Activated CD4-positive, alpha-beta T cell treated with anti-CD3 and anti-CD28 coated beads, Interleukin-2, amount 10 ng/mL, durations not matched to agents 7 days and 5 days (primary cell): Measurements from ENCODE around the gene CAPZB. TPM values are rescaled to one million over a fixed set of nuclear protein-coding genes. Genes with fewer than 3 reads are reported as not detected.

Source experiments
- CTCF ChIA-PET: fragments of 350-600 bp; sonication (Branson Sonifier 250); formaldehyde crosslinking; loops from one replicate; lab custom pipeline; 2021; ENCODE audit warnings: antibody characterized with exemption; lab: Charles Lee
- POLR2A ChIA-PET: fragments of 350-600 bp; sonication (Branson Sonifier 250); formaldehyde crosslinking; loops from one replicate; lab custom pipeline; 2021; ENCODE audit warnings: antibody characterized with exemption; lab: Charles Lee
- DNase-seq: peaks from one replicate; pipeline ENCODE4 v3.0.0-alpha.2; 2020
- H3K27ac Mint-ChIP-seq: one replicate; pipeline ENCODE4 v1.8.0; 2021; ENCODE audit warnings: mild to moderate bottlenecking, moderate library complexity, mixed read lengths
- H3K27me3 Mint-ChIP-seq: one replicate; pipeline ENCODE4 v1.8.0; 2021; ENCODE audit warnings: mixed read lengths
- H3K36me3 Mint-ChIP-seq: one replicate; pipeline ENCODE4 v1.8.0; 2021; ENCODE audit warnings: low read depth, mixed read lengths
- H3K4me1 Mint-ChIP-seq: one replicate; pipeline ENCODE4 v1.8.0; 2021; ENCODE audit warnings: mixed read lengths
- H3K4me3 Mint-ChIP-seq: one replicate; pipeline ENCODE4 v1.8.0; 2021; ENCODE audit warnings: mild to moderate bottlenecking, moderate library complexity, mixed read lengths
- H3K9me3 Mint-ChIP-seq: one replicate; pipeline ENCODE4 v1.8.0; 2021; ENCODE audit warnings: mixed read lengths
- total RNA-seq, 2 experiments: library from RNA; stranded (reverse); gene quantifications; one replicate each; pipeline ENCODE4 v1.2.3, GENCODE V29; 2021

CAPZB gene
- total RNA-seq, 2 experiments from 2014 or later: 529 to 567 TPM

DNA sequence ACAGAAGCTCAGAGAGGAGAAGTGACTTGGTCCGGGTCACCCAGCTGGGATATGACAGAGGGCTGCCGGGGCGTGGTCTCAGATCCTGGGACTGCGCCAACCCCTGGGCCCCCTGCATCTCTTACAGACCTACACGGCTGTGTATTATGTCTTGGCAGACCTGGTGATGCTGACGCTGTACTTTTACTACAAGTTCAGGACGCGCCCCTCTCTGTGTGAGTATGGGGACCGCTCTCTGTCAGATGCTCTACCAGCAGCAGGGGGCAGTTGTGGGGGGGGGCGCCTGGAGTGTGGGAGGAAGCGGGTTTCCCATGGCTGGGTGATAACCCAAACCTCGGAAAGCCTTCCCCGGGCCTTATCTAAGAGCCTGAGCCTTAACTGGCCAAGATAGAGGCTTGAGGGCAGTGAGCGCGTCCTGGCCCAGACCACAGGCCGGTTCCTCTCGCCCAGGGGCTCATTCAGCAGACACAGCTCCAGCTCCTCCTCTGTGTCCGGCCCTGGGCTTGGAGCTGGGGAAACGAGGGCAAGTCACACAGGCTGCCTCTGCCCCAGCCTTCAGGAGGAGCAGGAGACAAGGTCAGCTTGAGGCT lies 159.9 kb downstream of the CAPZB start:
- no peak for DNase-seq
- Mint-ChIP-seq H3K36me3 (no peaks in the 10 kb centered on the region), H3K27ac (no peak overlapping the region), H3K4me1 (no peaks in the 10 kb centered on the region), H3K4me3 (no peak overlapping the region), H3K27me3 (no peaks in the 10 kb centered on the region), H3K9me3 (no peaks in the 10 kb centered on the region)
- POLR2A ChIA-PET: no interaction called here
- CTCF ChIA-PET: no interaction called here

DNA sequence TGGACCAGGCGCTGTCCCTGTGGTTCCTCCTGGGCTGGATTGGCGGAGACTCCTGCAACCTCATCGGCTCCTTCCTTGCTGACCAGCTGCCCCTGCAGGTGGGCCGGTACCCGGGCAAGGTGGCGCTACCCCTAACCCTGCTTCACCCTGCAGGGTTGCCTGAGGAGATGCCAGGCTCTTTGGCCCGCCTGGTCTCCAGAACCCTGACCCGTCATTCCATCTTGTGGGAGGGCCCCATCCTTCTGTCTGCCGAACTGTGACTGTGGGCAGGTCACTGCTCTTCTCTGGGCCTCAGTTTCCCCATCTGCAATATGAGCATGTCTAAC lies 160.7 kb downstream of the CAPZB start:
- ChIA-PET CTCF (no interaction called here), POLR2A (no interaction called here)
- no peaks in the 10 kb centered on the region for H3K4me1 Mint-ChIP-seq
- no peak overlapping the region for H3K27ac Mint-ChIP-seq
- H3K4me3 Mint-ChIP-seq: no peak overlapping the region
- no peak for DNase-seq
- H3K9me3 Mint-ChIP-seq: no peaks in the 10 kb centered on the region
- H3K27me3 Mint-ChIP-seq: no peaks in the 10 kb centered on the region
- H3K36me3 Mint-ChIP-seq: no peaks in the 10 kb centered on the region

DNA sequence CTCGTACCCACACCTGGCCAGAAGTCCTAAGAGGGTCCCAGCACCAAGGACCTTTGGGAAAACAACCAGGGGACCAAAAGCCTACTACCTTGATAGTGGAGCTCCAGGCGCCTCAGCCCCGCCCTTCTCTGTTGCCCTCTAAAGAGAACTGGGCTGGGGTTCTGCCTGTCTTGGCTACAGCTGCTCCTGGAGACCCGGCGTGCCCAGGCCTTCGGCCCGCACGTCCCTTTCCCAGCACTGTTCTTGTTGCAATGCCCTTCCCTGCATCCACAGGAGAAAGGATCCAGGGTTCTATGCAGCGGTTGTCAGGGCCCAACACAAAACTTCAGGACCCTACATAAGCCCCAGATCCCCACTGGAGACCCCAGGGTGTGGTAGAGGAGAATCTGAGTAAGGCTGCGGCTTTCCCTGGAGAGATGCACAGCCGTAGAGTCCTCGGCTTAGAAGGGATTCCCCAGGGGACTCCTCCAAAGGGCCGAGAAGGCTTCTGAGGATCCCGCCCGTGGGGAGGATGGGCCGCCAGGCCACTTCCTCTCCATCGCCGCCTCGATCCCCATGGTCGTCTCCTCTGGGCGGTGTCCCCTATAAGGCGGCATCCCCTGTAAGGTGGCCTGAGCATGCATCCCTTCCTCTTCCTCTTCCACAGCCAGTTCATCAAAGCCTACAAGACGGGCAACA lies 161.2 kb downstream of the CAPZB start:
- no peak for DNase-seq
- Mint-ChIP-seq H3K27me3 (no peaks in the 10 kb centered on the region), H3K27ac (no peak overlapping the region), H3K9me3 (no peaks in the 10 kb centered on the region), H3K4me1 (no peaks in the 10 kb centered on the region), H3K36me3 (no peaks in the 10 kb centered on the region), H3K4me3 (no peak overlapping the region)
- ChIA-PET POLR2A (no interaction called here), CTCF (interaction anchor here (0.5 kb wide), 1 partner anchor 179 kb away, joined by 4 read pairs; no protein-coding TSS in a partner anchor)

- no peak for DNase-seq
- H3K27me3 Mint-ChIP-seq: no peaks in the 10 kb centered on the region
- no peaks in the 10 kb centered on the region for H3K4me1 Mint-ChIP-seq
- ChIA-PET CTCF (no interaction called here), POLR2A (no interaction called here)
- no peaks in the 10 kb centered on the region for H3K36me3 Mint-ChIP-seq
- H3K4me3 Mint-ChIP-seq: no peak overlapping the region
- H3K27ac Mint-ChIP-seq: no peak overlapping the region
- no peaks in the 10 kb centered on the region for H3K9me3 Mint-ChIP-seq
Measured at GRCh38 chr1:19322481-19322880, 162.9 kb downstream of the CAPZB start.

DNA sequence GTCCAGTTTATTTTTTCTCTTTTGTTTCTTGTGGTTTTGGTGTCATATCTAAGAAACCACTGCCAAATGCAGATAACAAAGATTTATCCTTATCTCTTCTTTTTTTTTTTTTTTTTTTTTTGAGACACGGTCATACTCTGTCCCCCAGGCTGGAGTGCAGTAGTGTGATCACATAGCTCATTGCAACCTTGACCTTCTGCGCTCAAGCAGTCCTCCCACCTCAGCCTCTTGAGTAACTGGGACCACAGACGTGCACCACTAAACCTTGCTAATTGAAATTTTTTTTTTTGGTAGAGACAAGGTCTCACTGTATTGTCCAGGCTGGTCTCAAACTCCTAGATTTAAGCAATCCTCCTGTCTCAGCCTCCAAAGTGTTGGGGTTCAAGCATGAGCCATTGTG lies 164.3 kb downstream of the CAPZB start:
- H3K27me3 Mint-ChIP-seq: no peaks in the 10 kb centered on the region
- POLR2A ChIA-PET: no interaction called here
- H3K36me3 Mint-ChIP-seq: no peaks in the 10 kb centered on the region

DNA sequence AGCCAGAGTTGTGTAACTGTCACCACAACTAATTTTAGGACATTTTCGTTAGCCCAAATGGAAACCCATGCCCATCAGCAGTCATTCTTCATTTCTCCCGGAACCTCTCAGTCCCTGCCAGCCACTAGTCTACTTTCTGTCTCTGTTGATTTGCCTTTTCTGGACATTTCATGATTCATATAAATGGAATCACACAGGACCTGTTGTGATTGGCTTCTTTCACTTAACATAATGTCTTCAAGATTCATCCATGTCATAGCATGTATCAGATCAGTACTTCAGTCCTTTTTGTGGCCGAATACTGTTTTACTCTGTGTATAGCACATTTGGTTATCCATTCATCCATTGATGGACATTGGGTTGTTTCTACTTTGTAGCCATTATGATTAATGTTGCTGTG lies 166.1 kb downstream of the CAPZB start:
- H3K36me3 Mint-ChIP-seq: no peaks in the 10 kb centered on the region
- ChIA-PET CTCF (no interaction called here), POLR2A (no interaction called here)
- DNase-seq: no peak
- H3K9me3 Mint-ChIP-seq: no peaks in the 10 kb centered on the region
- H3K4me1 Mint-ChIP-seq: peaks cover 14% of the 10 kb centered on the region
- H3K27me3 Mint-ChIP-seq: no peaks in the 10 kb centered on the region
- no peak overlapping the region for H3K27ac Mint-ChIP-seq
- H3K4me3 Mint-ChIP-seq: no peak overlapping the region

More for the DNA sequence above, 164.3 kb downstream of the CAPZB start:
- Mint-ChIP-seq H3K4me3 (no peak overlapping the region), H3K9me3 (no peaks in the 10 kb centered on the region), H3K27ac (no peak overlapping the region), H3K4me1 (peaks cover 1% of the 10 kb centered on the region)
- DNase-seq: no peak
- CTCF ChIA-PET: interaction anchor here (0.6 to 0.7 kb wide), 2 partner anchors 90 to 348 kb away, joined by 3 read pairs; no protein-coding TSS in a partner anchor

DNA sequence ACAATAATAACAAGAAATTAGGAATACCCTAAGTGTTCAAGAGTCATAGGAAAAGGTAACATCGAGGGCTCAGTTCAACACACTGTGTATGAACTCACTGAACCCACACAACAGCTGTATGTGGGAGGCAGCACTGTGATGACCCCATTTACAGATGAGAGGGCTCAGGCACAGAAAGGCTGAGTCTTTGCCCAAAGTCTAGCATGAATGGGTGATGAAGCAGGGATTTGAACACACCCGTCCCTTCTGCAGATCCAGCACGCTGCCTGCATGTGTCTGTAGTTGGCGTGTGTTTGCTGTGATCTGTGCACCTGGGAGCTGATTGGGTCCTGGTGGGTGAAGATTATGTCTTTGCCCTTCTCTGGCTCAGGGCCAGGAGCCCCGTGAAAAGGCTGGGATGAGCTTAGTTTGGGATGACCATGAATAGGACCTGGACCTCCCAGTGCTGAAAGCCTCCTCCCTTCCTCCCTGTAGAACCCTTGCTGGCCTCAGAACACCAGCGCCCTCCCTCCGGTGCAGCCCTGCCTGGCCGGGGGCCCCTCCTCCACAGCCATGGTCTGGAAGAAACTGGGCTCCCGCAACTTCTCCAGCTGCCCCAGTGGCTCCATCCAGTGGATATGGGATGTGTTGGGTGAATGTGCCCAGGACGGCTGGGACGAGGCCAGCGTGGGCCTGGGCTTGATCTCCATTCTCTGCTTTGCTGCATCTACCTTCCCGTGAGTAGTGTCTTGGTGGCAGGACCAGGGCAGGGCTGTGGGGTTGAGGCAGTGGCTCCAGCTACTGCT lies 168.0 kb downstream of the CAPZB start:
- no peak overlapping the region for H3K27ac Mint-ChIP-seq
- POLR2A ChIA-PET: interaction anchor here (0.6 kb wide), 1 partner anchor 13 kb away, joined by 4 read pairs; no protein-coding TSS in a partner anchor
- DNase-seq: no peak
- no peaks in the 10 kb centered on the region for H3K9me3 Mint-ChIP-seq
- no peaks in the 10 kb centered on the region for H3K27me3 Mint-ChIP-seq
- H3K4me1 Mint-ChIP-seq: peaks cover 29% of the 10 kb centered on the region
- no peaks in the 10 kb centered on the region for H3K36me3 Mint-ChIP-seq
- CTCF ChIA-PET: no interaction called here
- no peak overlapping the region for H3K4me3 Mint-ChIP-seq

DNA sequence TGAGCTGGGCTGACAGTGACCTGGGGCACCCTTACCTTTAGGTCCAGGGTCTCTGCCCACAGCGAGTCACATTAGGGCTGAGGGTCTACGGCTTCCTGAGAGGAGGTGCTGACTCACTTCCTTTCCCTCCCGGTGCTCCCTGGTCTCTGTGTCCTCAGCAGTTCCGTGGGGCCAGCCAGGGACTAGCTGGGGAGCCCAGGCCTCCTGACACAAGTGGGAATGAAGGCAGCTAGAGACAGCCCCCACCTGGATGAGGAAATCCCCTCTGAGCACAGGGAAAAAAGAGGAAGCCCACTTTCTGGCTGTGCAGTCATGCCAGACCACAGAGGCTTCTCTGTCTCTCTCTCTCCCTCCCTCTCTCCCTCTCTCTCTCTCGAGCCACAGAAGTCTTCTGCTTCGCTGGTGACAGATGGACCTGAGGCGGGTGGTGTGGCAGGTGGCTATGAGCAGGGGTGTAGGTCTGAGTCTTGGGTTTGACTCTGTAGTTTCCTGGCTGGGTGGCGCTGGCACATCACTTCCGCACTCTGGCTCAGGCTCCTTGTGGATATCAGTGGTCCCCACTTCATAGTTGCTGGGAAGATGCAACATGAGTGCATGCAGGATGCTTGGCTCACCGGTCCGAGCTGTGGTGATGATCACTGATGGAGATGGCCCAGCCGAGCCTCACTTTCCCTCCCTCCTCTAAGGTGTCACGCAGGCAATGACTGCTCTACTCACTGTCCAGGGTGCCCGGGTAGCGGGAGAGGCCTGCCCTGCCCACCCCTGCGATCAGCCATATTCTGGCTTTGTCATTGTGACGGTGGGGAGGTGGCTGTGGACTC lies 169.8 kb downstream of the CAPZB start:
- Mint-ChIP-seq H3K9me3 (no peaks in the 10 kb centered on the region), H3K27ac (no peak overlapping the region), H3K4me1 (peaks cover 37% of the 10 kb centered on the region), H3K36me3 (peaks cover 2% of the 10 kb centered on the region), H3K4me3 (no peak overlapping the region), H3K27me3 (no peaks in the 10 kb centered on the region)
- POLR2A ChIA-PET: no interaction called here
- CTCF ChIA-PET: interaction anchor here (1.2 kb wide), 1 partner anchor 13 kb away, joined by 4 read pairs; no protein-coding TSS in a partner anchor
- DNase-seq: no peak

- CTCF ChIA-PET: no interaction called here
- H3K36me3 Mint-ChIP-seq: peaks cover 2% of the 10 kb centered on the region
- H3K4me1 Mint-ChIP-seq: peaks cover 43% of the 10 kb centered on the region
- no peaks in the 10 kb centered on the region for H3K27me3 Mint-ChIP-seq
- H3K27ac Mint-ChIP-seq: no peak overlapping the region
- DNase-seq: no peak
- H3K4me3 Mint-ChIP-seq: no peak overlapping the region
- H3K9me3 Mint-ChIP-seq: no peaks in the 10 kb centered on the region
- POLR2A ChIA-PET: no interaction called here
Measured at GRCh38 chr1:19313961-19314882, 171.1 kb downstream of the CAPZB start.

GRCh38 chr1:19313636-19313959 lies 171.7 kb downstream of the CAPZB start:
- H3K4me3 Mint-ChIP-seq: peak overlapping the region; percentile 78
- H3K36me3 Mint-ChIP-seq: peaks cover 4% of the 10 kb centered on the region
- no peak for DNase-seq
- no peaks in the 10 kb centered on the region for H3K9me3 Mint-ChIP-seq
- ChIA-PET CTCF (interaction anchor here (0.8 kb wide), 1 partner anchor 147 kb away, joined by 3 read pairs; no protein-coding TSS in a partner anchor), POLR2A (no interaction called here)
- peaks cover 43% of the 10 kb centered on the region for H3K4me1 Mint-ChIP-seq
- no peaks in the 10 kb centered on the region for H3K27me3 Mint-ChIP-seq
- H3K27ac Mint-ChIP-seq: peak overlapping the region; percentile 69

- Mint-ChIP-seq H3K9me3 (no peaks in the 10 kb centered on the region), H3K4me3 (peak overlapping the region; percentile 78), H3K27ac (peak overlapping the region; percentile 69), H3K27me3 (no peaks in the 10 kb centered on the region), H3K36me3 (peaks cover 4% of the 10 kb centered on the region), H3K4me1 (peaks cover 43% of the 10 kb centered on the region)
- ChIA-PET POLR2A (interaction anchor here (0.7 kb wide), 1 partner anchor 151 kb away, joined by 3 read pairs; no protein-coding TSS in a partner anchor), CTCF (interaction anchor here (0.8 kb wide), 1 partner anchor 148 kb away, joined by 3 read pairs; no protein-coding TSS in a partner anchor)
- no peak for DNase-seq
Measured at GRCh38 chr1:19312782-19313635, 172.3 kb downstream of the CAPZB start.
